ENCODE results near the gene ST8SIA3.
"Not testable (repeated sequence)": the region's sequence is repeated elsewhere in the genome, so short reads cannot be mapped to it uniquely, and the experiment has no call there.

ST8SIA3 gene

GRCh38 chr18:57366528-57367081 lies 14.2 kb downstream of the ST8SIA3 start:
- no peak for DNase-seq

- no peak for DNase-seq
Observed at GRCh38 chr18:57372444-57372843, 20.1 kb downstream of the ST8SIA3 start.

- DNase-seq, result no peak
Observed at GRCh38 chr18:57373017-57373416, 20.7 kb downstream of the ST8SIA3 start.

GRCh38 chr18:57376503-57376902 lies 24.1 kb downstream of the ST8SIA3 start:
- no peak for DNase-seq

- DNase-seq, result no peak
Observed at GRCh38 chr18:57389271-57389670, 36.9 kb downstream of the ST8SIA3 start.

GRCh38 chr18:57390044-57390443 lies 37.7 kb downstream of the ST8SIA3 start:
- DNase-seq, result no peak

GRCh38 chr18:57394749-57395148 lies 42.4 kb downstream of the ST8SIA3 start:
- not testable (repeated sequence) for DNase-seq

- not testable (repeated sequence) for DNase-seq
Observed at GRCh38 chr18:57396831-57397230, 44.5 kb downstream of the ST8SIA3 start.

GRCh38 chr18:57397440-57398132 lies 45.2 kb downstream of the ST8SIA3 start:
- DNase-seq, result no peak

- DNase-seq, result no peak
Observed at GRCh38 chr18:57404345-57404744, 52.0 kb downstream of the ST8SIA3 start.

- DNase-seq, result no peak
Observed at GRCh38 chr18:57409650-57410049, 57.3 kb downstream of the ST8SIA3 start.

GRCh38 chr18:57410749-57411148 lies 58.4 kb downstream of the ST8SIA3 start:
- no peak for DNase-seq

- DNase-seq, result no peak
Observed at GRCh38 chr18:57416542-57416941, 64.2 kb downstream of the ST8SIA3 start.
